SU-DHL-6 (cell line): Measurements from ENCODE around the gene ADIPOR2.

Source experiments
- H2AFZ ChIP-seq: fragments of 200-600 bp; sonication (generic); 2 replicates; pipeline ENCODE4 v1.6.1; 2014; ENCODE audit warnings: low read depth, mild to moderate bottlenecking, moderate library complexity, mixed read lengths, antibody characterized with exemption, low read length; ENCODE audit not compliant: severe bottlenecking
- H3F3A ChIP-seq: fragments of 200-600 bp; shearing (Covaris generic); 2 replicates; pipeline ENCODE4 v1.6.0; 2016; ENCODE audit warnings: antibody characterized with exemption, mild to moderate bottlenecking; ENCODE audit not compliant: insufficient read depth
- H3K27ac ChIP-seq: fragments of 200-600 bp; sonication (generic); 2 replicates; pipeline ENCODE4 v1.5.1; 2016; ENCODE audit warnings: low read depth, mild to moderate bottlenecking, low read length, moderate library complexity, mixed read lengths
- H3K27me3 ChIP-seq: fragments of 200-600 bp; sonication (generic), shearing (Covaris generic); 2 replicates; pipeline ENCODE4 v1.6.0; 2014; ENCODE audit warnings: mild to moderate bottlenecking, low read length
- H3K36me3 ChIP-seq: fragments of 200-600 bp; sonication (generic); 2 replicates; pipeline ENCODE4 v1.6.1; 2014; ENCODE audit warnings: mild to moderate bottlenecking, low read length, mixed read lengths
- H3K4me2 ChIP-seq: fragments of 300-600, 200-600 bp; shearing (Covaris generic), sonication (generic); 2 replicates; pipeline ENCODE4 v1.6.0; 2014; ENCODE audit warnings: low read length, low read depth, mild to moderate bottlenecking; ENCODE audit not compliant: poor library complexity, severe bottlenecking
- H3K4me3 ChIP-seq: fragments of 200-600 bp; sonication (generic); 2 replicates; pipeline ENCODE4 v1.5.1; 2014; ENCODE audit warnings: antibody characterized with exemption, low read length, mild to moderate bottlenecking, mixed read lengths; ENCODE audit not compliant: insufficient read depth, poor library complexity, severe bottlenecking
- H3K79me2 ChIP-seq: fragments of 200-600 bp; sonication (generic); 2 replicates; pipeline ENCODE4 v1.6.1; 2014; ENCODE audit warnings: mild to moderate bottlenecking, low read length, moderate library complexity; ENCODE audit not compliant: insufficient read depth
- H3K9ac ChIP-seq: fragments of 200-600 bp; sonication (generic); 2 replicates; pipeline ENCODE4 v1.7.0; 2014; ENCODE audit warnings: mild to moderate bottlenecking, low read length
- H3K9me2 ChIP-seq: fragments of 200-600 bp; sonication (generic); replicated peaks from 2 replicates; pipeline ENCODE4 v1.6.1; 2014; ENCODE audit warnings: low read length; ENCODE audit not compliant: insufficient read depth
- H3K9me3 ChIP-seq: fragments of 200-600 bp; sonication (generic); 2 replicates; pipeline ENCODE4 v1.6.1; 2014; ENCODE audit warnings: low read length, mixed read lengths; ENCODE audit not compliant: insufficient read depth
- H4K20me1 ChIP-seq: fragments of 200-600 bp; sonication (generic); 2 replicates; pipeline ENCODE4 v1.6.1; 2014; ENCODE audit warnings: low read depth, mild to moderate bottlenecking, antibody characterized with exemption, low read length, moderate library complexity, mixed read lengths
- CTCF ChIP-seq: fragments of 200-600 bp; sonication (generic); IDR thresholded peaks from one replicate; pipeline ENCODE4 v1.5.1; 2017; ENCODE audit warnings: antibody characterized with exemption, mild to moderate bottlenecking, low read length, moderate library complexity; ENCODE audit not compliant: insufficient read depth, poor library complexity, severe bottlenecking
- EZH2phosphoT487 ChIP-seq: fragments of 200-600 bp; sonication (generic), shearing (Covaris generic); conservative IDR thresholded peaks from 2 replicates; pipeline ENCODE4 v1.6.1; 2018; ENCODE audit warnings: mild to moderate bottlenecking, antibody characterized with exemption, low read length, moderate library complexity, mixed read lengths

ADIPOR2 gene

DNA sequence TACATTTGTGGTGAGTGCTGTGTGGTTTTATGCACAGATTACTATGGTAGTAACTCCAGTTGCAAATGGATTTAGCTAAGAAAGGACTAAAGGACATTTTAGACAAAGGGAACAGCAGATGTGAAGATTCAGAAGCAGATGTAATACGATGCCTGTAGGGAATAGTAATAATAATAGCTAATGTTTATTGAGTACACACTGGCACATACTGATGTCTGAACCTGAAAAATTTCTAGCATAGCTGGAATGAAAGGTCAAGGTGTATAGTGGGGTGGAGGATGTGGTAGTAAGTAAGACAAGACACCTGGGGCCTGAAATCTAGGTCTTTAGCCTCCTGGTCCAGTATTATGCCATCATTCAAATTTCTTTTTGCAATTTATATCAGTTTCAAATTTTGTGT, 75.2 kb downstream of the ADIPOR2 start:
- H3K9ac ChIP-seq = no peak overlapping the region

GRCh38 chr12:1767407-1768090, 76.7 kb downstream of the ADIPOR2 start:
- Histone ChIP-seq H3K27ac (no peak overlapping the region), H3K79me2 (peaks cover 96% of the 10 kb centered on the region)

More for the DNA sequence above, 75.2 kb downstream of the ADIPOR2 start:
- no peak overlapping the region for H3K4me2 ChIP-seq
- no peaks in the 10 kb centered on the region for H3K9me3 ChIP-seq
- H3K27me3 ChIP-seq = no peaks in the 10 kb centered on the region
- H3K9me2 ChIP-seq = no peaks in the 10 kb centered on the region
- TF ChIP-seq CTCF (no peak), EZH2phosphoT487 (no peak)
- H3F3A ChIP-seq = no peaks in the 10 kb centered on the region; the same call in 1 of the 2 replicates
- H2AFZ ChIP-seq = no peak overlapping the region
- peaks cover 25% of the 10 kb centered on the region for H4K20me1 ChIP-seq
- peaks cover 10% of the 10 kb centered on the region; the same call in 1 of the 2 replicates for H3K36me3 ChIP-seq
- no peak overlapping the region for H3K27ac ChIP-seq
- H3K4me3 ChIP-seq = no peak overlapping the region
- H3K79me2 ChIP-seq = peaks cover 98% of the 10 kb centered on the region

DNA sequence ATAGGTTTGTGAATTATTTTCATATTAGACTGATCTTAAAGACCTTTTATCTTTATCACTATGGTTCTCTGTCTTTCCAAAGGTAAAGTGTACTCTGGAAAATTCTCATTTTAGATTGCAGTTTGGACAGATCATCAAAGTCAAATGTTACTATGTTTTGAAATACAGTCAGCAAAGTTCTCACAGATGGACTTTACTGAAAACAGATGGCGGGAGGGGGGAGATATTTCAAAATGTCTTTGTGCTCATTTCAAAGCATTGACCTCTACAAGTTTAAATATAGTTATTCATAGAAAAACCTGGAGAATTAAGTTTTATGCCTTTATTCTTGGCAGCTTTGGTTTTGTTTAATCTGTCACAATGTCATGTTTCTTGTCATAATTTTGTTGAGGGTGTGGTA, 77.7 kb downstream of the ADIPOR2 start:
- H2AFZ ChIP-seq = no peak overlapping the region
- no peaks in the 10 kb centered on the region for H3K9me2 ChIP-seq
- TF ChIP-seq CTCF = no peak
- TF ChIP-seq EZH2phosphoT487 = no peak
- H4K20me1 ChIP-seq = peaks cover 18% of the 10 kb centered on the region
- peaks cover 85% of the 10 kb centered on the region for H3K79me2 ChIP-seq
- no peak overlapping the region for H3K9ac ChIP-seq
- H3K36me3 ChIP-seq = peaks cover 12% of the 10 kb centered on the region; the same call in 1 of the 2 replicates
- H3K9me3 ChIP-seq = no peaks in the 10 kb centered on the region
- H3K27me3 ChIP-seq = no peaks in the 10 kb centered on the region
- H3K4me3 ChIP-seq = no peak overlapping the region
- H3F3A ChIP-seq = no peaks in the 10 kb centered on the region; the same call in 1 of the 2 replicates
- no peak overlapping the region for H3K4me2 ChIP-seq
- no peak overlapping the region for H3K27ac ChIP-seq

More at GRCh38 chr12:1767407-1768090, 76.7 kb downstream of the ADIPOR2 start:
- H4K20me1 ChIP-seq = peaks cover 22% of the 10 kb centered on the region
- H3K9me2 ChIP-seq = no peaks in the 10 kb centered on the region
- no peaks in the 10 kb centered on the region; the same call in 1 of the 2 replicates for H3F3A ChIP-seq
- TF ChIP-seq EZH2phosphoT487 = no peak
- no peak for TF ChIP-seq CTCF
- H3K27me3 ChIP-seq = no peaks in the 10 kb centered on the region
- no peaks in the 10 kb centered on the region for H3K9me3 ChIP-seq
- H3K4me2 ChIP-seq = no peak overlapping the region
- H2AFZ ChIP-seq = no peak overlapping the region
- H3K36me3 ChIP-seq = peaks cover 7% of the 10 kb centered on the region; the same call in 1 of the 2 replicates
- H3K4me3 ChIP-seq = no peak overlapping the region
- no peak overlapping the region for H3K9ac ChIP-seq
